Neuron (in vitro differentiated cells): Measurements from ENCODE around the gene PLXNA1.

Experiments used
- H2AFZ ChIP-seq: one replicate; pipeline ENCODE4 v1.6.1; 2013; ENCODE audit warnings: low read depth, mild to moderate bottlenecking, inconsistent platforms, low read length, moderate library complexity
- H3K27me3 ChIP-seq: one replicate; pipeline ENCODE4 v1.6.1; 2013; ENCODE audit warnings: low read length; ENCODE audit not compliant: insufficient read depth
- H3K36me3 ChIP-seq: one replicate; pipeline ENCODE4 v1.6.1; 2013; ENCODE audit warnings: low read length; ENCODE audit not compliant: insufficient read depth
- H3K4me1 ChIP-seq: one replicate; pipeline ENCODE4 v1.6.1; 2013; ENCODE audit warnings: low read length; ENCODE audit not compliant: insufficient read depth
- H3K4me3 ChIP-seq: 2 replicates; pipeline ENCODE4 v1.5.1; 2013; ENCODE audit warnings: mild to moderate bottlenecking, low read length, moderate library complexity
- H3K9me3 ChIP-seq: one replicate; pipeline ENCODE4 v1.6.1; 2013; ENCODE audit warnings: low read length

Gene PLXNA1

DNA sequence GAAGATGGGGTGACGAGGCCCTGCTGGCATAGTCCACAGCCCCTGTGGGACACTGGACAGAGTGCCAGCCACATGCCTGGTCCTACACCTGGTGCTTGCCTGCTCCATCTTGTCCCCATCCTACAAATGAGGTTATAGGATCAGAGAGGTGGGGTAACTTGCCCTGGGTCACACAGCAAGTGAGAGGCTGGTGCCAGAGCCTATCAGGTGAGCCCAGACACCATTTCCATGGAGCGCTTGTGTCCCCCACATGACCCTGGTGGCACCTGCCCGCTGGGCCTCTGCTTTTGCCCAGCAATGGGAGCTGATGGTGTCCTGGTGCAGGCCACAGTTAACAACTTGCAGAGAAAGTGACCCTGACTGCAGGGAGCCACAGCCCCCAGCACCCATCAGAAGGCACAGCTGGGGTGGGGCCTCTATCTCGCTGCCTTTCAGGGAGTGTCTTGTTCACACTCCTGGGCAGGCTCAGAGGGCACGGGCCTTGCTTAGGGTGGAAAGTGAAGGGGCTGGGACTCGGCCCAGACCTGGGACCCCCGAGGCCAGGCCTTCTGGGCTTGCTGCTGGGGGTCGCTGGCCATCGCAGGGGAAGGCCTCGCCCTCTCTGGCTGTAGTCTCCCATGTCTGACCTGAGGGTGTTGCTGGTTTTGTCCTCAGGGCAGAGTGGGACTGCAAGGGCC is 7.2 kb downstream of the PLXNA1 start:
- Histone ChIP-seq H3K36me3 (peaks cover 48% of the 10 kb centered on the region), H3K9me3 (no peaks in the 10 kb centered on the region), H3K4me1 (peaks cover under 1% of the 10 kb centered on the region), H3K27me3 (no peaks in the 10 kb centered on the region), H2AFZ (no peak overlapping the region), H3K4me3 (no peak overlapping the region)

DNA sequence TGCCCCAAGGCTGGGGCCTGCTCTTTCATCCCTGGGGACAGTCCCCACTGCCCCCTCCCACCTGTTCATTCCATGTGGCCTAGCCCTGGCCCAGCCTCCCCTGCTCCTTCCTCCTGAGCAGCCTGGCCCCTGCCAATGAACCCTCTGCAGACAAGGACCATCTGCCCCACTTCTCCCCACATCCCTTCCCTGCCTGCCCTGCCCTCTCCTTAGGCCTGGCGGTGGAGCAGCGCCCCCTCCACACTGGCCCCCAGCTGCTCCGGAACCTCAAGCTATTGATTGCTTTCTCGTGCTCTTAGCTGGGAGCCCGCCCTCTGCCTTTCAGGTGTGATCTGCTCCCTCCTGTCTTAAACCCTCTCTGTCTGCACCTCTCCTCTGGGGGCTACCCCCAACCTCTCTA is 8.0 kb downstream of the PLXNA1 start:
- H2AFZ ChIP-seq = no peak overlapping the region
- no peak overlapping the region for H3K4me3 ChIP-seq
- H3K4me1 ChIP-seq = no peaks in the 10 kb centered on the region
- H3K9me3 ChIP-seq = no peaks in the 10 kb centered on the region
- peaks cover 51% of the 10 kb centered on the region for H3K36me3 ChIP-seq
- no peaks in the 10 kb centered on the region for H3K27me3 ChIP-seq

DNA sequence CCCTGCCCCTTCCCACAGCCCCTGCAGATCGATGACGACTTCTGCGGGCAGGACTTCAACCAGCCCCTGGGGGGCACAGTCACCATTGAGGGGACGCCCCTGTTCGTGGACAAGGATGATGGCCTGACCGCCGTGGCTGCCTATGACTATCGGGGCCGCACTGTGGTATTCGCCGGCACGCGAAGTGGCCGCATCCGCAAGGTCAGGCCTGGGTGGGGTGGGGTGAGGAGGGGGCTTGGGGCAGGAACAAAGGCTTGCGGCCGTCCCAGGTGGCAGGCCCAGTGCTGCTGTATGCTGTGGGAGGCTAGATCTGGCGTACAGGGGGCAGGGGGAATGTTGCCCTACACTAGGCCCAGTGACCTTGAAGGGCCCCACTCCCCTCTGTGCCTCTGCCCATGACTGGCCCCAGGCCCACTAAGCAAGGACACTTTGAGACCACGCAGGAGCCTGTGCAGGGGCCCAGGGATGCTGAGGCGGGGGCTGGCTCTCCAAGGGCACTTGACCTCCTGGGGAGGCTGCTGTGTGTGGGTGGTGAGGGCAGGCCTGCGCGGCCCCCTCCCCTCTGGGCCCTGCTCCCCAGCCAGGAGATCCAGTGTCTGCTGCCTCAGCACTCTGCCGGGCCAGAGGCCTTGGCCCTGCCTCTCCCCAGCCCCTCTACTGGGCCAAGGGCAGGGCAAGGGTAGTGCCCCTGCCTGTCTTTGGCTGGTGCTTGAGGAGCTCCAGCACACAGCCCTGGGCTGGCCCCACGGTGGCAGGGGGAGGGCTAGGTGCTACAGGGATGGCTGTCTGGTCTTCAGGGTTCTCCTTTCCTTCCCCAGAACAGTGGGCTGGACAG is 8.7 kb downstream of the PLXNA1 start:
- Histone ChIP-seq H3K36me3 (peaks cover 52% of the 10 kb centered on the region), H3K4me1 (no peaks in the 10 kb centered on the region), H2AFZ (no peak overlapping the region)

DNA sequence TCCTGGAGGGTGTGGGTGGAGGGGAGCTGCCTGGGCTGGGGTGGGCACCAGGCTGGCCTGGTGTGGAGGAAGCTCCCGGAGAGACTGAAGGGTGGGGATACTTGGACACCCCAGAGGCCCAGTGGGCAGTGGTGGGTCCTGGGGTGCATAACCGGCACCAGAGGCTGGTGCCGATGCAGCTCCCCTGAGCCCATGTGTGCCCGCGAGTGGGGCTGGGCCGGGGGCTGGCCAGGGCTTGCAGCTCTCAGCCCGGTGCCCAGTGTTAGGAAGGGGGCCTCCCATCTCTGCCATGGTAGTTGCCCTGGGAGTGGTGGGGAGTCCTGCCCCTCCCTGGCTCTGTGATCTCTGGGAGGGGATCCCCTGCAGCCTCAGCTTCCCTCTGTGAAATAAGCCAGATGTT is 9.3 kb downstream of the PLXNA1 start:
- no peaks in the 10 kb centered on the region for H3K9me3 ChIP-seq
- no peaks in the 10 kb centered on the region for H3K27me3 ChIP-seq
- H3K4me1 ChIP-seq = no peaks in the 10 kb centered on the region
- H2AFZ ChIP-seq = no peak overlapping the region
- H3K36me3 ChIP-seq = peaks cover 54% of the 10 kb centered on the region
- no peak overlapping the region for H3K4me3 ChIP-seq

More for the DNA sequence above, 8.7 kb downstream of the PLXNA1 start:
- Histone ChIP-seq H3K27me3 (no peaks in the 10 kb centered on the region), H3K4me3 (no peak overlapping the region), H3K9me3 (no peaks in the 10 kb centered on the region)

DNA sequence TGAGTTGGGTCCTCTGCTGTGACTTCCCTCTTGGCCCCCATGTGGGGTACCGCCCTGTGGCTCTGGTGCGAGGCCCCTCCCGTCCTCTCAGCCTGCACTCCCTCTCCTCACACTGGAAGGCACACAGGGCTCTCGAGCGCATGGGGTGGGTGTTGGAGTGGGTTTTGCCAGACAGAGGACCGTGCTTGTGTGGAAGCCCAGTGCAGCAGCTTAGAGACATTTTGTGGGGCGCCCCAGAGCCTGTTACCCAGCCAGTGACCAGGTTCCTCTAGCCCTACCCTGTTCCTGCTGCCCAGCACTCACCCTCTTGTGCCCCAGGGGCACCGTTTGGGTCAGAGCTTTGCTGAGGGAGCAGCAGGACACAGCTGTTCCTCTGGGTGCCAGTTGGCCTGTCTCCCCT is 9.9 kb downstream of the PLXNA1 start:
- no peaks in the 10 kb centered on the region for H3K4me1 ChIP-seq
- H3K4me3 ChIP-seq = no peak overlapping the region
- H3K36me3 ChIP-seq = peaks cover 54% of the 10 kb centered on the region
- H3K27me3 ChIP-seq = no peaks in the 10 kb centered on the region
- no peaks in the 10 kb centered on the region for H3K9me3 ChIP-seq
- no peak overlapping the region for H2AFZ ChIP-seq

DNA sequence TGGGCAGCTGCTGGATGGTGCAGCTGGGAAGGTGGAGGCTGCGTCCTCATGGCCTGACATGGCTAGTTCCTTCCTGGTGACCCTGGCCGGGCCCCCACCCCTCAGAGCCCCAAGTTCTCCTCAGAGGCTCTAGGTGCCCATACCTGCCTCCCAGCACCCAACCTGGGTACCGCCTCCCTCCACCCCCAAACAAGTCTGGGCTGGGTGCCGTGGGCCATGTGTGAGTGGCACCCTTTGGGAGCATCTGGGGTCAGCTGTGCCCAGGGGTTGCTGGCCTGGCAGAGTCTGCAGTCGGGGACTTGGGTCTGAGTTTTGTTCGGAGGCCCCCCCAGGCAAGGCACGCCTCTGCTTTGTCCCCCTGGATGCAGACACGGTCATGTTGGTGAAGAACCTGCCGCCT is 10.5 kb downstream of the PLXNA1 start:
- no peaks in the 10 kb centered on the region for H3K27me3 ChIP-seq
- no peak overlapping the region for H2AFZ ChIP-seq
- H3K36me3 ChIP-seq = peaks cover 51% of the 10 kb centered on the region

DNA sequence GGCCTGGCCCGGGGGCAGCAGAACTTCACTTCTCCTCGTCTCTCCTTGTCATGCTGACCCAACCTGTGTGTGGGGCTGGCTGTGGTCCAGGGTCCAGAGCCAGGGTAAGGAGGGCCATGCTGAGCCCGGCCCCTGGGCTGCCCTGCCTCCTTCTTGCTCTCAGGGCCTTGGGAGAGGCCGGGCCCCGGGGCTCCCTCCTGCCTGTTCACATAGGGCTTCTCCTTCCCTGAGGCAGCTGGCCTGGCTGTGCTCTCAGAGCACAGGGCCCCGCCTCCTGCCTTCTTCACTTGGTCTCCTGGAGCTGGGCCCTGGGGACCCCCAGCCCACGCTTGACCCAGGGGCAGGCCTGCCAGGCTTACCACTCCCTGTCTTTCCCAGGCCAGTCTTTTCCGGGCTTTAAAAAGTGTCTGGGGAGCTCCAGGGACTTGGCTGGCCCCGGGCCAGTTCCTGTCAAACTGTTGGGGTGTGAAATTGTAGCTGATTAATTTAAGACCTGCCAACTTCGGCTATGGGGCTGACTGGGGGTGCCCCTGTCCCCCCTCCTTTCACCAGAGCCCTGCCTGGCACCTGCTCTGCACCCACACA is 11.8 kb downstream of the PLXNA1 start:
- Histone ChIP-seq H2AFZ (no peak overlapping the region), H3K4me3 (no peak overlapping the region), H3K36me3 (peaks cover 41% of the 10 kb centered on the region)

More for the DNA sequence above, 10.5 kb downstream of the PLXNA1 start:
- Histone ChIP-seq H3K9me3 (no peaks in the 10 kb centered on the region), H3K4me3 (no peak overlapping the region), H3K4me1 (no peaks in the 10 kb centered on the region)

DNA sequence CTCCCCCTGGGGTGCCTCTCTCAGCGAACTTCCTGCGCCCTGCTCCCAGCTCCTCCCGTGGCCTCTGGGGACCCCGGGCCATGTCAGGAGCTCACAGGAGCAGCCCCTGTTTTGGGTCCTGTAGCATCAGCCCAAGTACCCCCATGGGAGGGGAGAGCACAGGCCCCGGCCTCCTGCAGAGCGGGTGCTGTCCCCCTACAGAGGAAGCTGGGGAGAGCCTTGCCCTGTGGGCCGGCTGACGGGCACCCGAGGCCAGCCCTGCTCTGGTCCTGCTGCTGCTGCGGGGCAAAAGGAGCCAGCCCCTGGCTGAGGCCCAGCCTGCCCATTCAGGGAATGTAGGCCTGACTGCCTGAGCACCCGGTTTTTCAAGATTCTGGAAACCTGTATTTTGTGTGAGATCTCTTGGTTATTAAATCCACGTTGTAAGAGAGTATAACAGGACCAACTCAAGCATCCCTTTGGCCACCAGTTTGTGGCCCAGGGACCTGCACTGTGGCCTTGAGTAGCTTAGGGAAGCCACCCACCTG is 12.4 kb downstream of the PLXNA1 start:
- no peaks in the 10 kb centered on the region for H3K9me3 ChIP-seq
- no peaks in the 10 kb centered on the region for H3K4me1 ChIP-seq
- H3K27me3 ChIP-seq = no peaks in the 10 kb centered on the region
- no peak overlapping the region for H3K4me3 ChIP-seq
- H2AFZ ChIP-seq = no peak overlapping the region
- peaks cover 36% of the 10 kb centered on the region for H3K36me3 ChIP-seq

More for the DNA sequence above, 11.8 kb downstream of the PLXNA1 start:
- Histone ChIP-seq H3K9me3 (no peaks in the 10 kb centered on the region), H3K27me3 (no peaks in the 10 kb centered on the region), H3K4me1 (no peaks in the 10 kb centered on the region)

DNA sequence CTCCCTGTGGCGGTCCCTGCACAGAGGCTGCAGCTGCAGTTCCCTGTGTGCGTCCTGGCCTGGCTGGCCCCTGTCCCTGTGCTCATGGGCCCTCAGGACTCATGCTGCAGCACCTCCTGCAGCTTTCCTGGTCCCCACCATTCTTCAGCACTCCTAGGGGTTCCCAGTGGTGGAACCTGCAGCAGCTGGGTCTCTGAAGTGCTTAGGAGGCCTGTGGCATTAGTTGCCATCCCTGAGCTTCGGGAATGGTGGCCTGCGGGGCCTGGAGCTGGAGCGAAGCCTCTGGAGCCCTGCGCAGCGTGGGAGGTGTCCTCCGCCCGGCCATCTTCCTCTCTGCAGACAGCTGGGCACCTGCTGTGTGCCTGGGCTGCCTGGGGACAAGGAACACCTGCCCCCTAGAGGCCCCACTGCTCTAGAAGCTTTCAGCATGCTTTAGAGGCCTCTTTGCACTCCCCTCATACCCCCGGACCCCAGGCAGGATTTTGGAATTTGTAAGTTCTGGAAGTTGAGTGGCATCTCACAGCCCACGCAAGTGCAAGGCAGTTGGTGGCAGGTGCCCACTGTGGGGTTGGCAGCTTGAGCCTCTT is 13.1 kb downstream of the PLXNA1 start:
- Histone ChIP-seq H3K9me3 (no peaks in the 10 kb centered on the region), H3K4me1 (no peaks in the 10 kb centered on the region), H2AFZ (no peak overlapping the region), H3K4me3 (no peak overlapping the region), H3K36me3 (peaks cover 29% of the 10 kb centered on the region), H3K27me3 (no peaks in the 10 kb centered on the region)

DNA sequence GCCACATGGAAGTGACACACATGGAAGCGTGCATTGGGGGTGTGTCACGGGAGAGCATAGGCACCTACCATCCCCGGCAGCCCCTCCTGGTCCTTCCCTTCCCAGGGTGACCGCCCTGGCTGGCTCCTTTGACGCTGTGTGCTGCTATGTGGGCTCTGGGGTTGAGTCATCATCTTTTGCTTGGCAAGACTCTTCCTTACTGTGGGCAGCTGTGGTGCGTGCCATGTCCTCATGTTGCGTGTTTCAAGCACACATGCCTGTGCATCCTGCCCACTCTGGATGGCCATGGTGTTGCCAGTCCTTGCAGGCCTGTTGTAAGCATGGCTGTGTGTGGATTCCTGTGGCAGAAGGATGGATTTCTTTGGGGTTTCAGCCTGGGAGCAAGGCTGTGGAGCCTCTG is 14.0 kb downstream of the PLXNA1 start:
- Histone ChIP-seq H3K9me3 (no peaks in the 10 kb centered on the region), H3K4me1 (peaks cover 4% of the 10 kb centered on the region), H3K27me3 (no peaks in the 10 kb centered on the region), H2AFZ (no peak overlapping the region), H3K36me3 (peaks cover 21% of the 10 kb centered on the region), H3K4me3 (no peak overlapping the region)

DNA sequence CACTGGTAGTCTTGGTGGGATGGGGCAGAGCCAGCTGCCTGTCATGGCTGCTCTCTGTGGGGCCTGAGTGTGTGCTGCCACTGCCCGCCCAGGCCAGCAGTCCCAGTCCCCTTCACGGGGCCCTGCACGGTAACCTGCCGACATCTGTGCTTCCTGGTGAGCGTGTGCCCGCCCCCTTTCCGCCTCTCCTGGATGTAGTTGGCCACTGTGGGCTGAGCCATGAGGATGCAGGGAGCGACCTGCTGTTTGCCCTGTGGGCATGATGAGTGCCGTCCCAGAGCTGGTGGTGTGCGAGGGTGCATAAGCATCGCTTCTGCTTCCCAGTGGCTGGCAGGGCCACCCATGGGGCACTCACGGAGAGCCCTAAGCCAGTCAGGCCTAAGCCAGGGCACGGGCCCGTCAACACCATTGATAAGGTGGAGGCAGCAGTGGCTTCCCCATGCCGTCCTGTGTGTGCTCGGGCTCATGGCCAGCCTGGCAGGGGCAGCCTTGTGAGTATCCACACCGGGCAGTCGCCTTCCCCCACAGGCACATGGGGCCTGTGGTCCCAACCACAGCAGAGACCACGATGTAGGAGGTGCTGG is 14.6 kb downstream of the PLXNA1 start:
- H3K36me3 ChIP-seq = peaks cover 19% of the 10 kb centered on the region
- no peaks in the 10 kb centered on the region for H3K9me3 ChIP-seq
- peaks cover 11% of the 10 kb centered on the region for H3K4me1 ChIP-seq

DNA sequence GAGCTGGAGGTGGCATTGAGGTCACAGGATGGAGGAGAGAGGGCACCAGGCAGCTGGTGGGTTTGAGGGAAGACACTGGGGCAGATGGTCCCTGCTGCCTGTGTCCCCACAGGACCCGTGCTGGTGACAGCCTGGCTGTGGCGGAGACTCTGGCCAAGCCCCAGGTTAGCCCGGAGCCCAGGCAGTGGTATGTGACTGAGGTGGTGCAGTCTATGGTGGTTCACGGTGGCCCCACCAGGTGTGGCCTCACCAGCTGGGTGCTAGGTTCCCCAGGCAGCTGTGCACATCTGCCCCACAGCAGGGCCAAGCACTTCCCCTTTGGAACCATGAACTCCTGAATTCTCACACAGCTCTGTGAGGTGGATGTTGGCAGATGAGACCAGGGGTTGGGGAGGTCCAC is 15.4 kb downstream of the PLXNA1 start:
- Histone ChIP-seq H3K9me3 (no peaks in the 10 kb centered on the region), H3K4me1 (peaks cover 12% of the 10 kb centered on the region), H2AFZ (no peak overlapping the region), H3K36me3 (peaks cover 21% of the 10 kb centered on the region), H3K27me3 (no peaks in the 10 kb centered on the region), H3K4me3 (no peak overlapping the region)

More for the DNA sequence above, 14.6 kb downstream of the PLXNA1 start:
- H3K4me3 ChIP-seq = no peak overlapping the region
- H3K27me3 ChIP-seq = no peaks in the 10 kb centered on the region
- no peak overlapping the region for H2AFZ ChIP-seq
